MV-4-11 (cell line): Measurements from ENCODE around the gene GNAI2.

Experiments used
- DNase-seq: peaks from one replicate; lab custom pipeline; 2025; lab: John Stamatoyannopoulos, UW

GNAI2 gene

GRCh38 chr3:50226888-50227389 lies 9.1 kb upstream of the GNAI2 start:
- DNase-seq, result peak; percentile 30

DNA sequence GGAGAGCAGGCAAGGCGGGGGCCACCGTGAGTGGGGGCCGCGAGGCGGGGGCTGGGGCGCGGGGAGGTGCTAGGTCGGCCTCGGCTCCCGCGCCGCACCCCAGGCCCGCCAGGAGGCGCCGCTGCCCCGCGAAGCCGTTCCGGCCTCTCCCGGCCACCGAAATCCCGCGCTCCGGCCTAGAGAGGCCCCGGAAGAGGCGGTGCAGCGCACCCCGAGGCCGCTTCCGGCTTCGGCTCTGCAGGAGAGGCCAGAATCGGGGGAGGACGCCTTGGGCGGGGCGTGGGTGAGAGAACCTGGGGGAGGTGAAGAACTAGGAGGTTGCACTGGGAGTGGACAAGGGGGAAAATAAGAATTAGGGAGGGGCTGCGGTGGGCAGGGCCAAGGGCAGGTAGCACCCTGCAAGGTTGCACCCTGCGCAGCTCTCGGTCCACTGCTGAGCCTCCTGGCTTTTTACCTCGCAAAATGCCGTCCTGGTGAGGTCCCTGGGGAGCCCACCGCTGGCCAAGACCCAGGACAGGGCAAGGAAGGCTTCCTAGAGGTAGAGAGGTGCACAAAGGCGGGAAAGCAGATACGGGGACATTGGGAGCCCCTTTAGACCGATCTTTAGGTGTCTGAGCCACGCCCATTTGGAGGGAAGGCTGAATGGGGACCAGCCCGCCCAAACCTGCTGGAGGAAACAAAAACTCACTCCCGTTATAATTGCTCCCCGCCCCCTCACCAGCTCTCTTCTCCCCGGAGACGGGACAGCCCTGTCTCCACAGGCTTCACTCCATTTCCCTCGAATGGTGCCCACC lies 8.4 kb upstream of the GNAI2 start:
- peak; percentile 87 for DNase-seq

- DNase-seq, result peak; percentile 27
Observed at GRCh38 chr3:50228184-50228763, 7.7 kb upstream of the GNAI2 start.

DNA sequence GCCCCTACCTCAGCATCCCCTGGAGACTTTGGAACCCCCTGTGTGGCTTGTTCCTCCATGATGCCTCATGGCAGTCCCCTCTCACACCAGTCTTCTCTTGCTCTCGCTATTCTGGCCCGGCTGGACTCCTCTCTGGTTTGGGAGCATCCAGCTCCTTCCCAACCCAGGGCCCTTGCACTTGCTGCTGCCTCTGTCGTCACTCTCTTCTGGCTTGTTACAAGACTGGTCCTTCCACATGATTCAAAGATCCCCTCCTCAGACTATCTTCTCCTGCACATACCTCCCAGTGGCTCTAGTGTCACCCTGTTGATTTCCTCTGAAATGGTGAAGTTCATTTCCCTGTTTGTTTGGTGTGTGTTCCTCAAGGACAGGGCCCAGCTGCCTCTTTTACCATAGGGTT lies 6.5 kb upstream of the GNAI2 start:
- DNase-seq, result no peak

- DNase-seq, result peak; percentile 80
Observed at GRCh38 chr3:50230104-50230793, 5.8 kb upstream of the GNAI2 start.

DNA sequence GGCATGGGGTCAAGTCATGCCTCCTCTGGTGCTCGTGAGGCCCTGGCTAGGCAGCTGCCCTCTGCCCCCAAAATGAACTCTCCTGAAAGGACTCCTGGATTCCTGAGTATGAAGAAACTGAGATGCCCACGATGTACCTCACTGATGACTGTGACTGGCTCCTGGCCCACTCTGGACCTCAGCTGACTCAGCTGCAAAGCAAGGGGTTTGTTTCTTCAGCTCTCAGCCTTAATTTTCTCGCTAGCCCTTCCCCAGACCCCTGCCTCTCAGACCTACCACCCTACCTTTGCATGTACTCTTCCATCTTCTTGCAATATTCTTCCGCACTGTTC lies 5.2 kb upstream of the GNAI2 start:
- no peak for DNase-seq

GRCh38 chr3:50231581-50231980 lies 4.4 kb upstream of the GNAI2 start:
- DNase-seq, result no peak

DNA sequence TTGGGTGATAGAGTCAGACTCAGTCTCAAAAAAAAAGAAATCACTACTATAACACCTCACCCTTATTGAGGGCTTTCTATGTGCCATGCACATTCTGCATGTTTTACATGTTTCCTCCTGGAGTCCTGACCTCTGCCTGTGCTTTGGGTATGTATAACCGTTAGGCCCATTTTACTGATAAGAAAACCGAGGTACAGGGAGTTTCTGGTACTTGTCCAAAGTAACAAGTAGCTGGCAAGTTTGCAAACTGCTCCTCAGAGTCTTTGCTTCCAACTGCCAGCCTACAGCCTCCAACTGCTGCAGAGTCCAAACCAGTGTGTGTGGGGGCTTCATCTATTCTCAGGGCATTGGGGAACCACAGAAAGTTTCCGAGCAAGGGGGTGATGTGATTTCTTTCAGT lies 3.7 kb upstream of the GNAI2 start:
- DNase-seq, result no peak

- DNase-seq, result no peak
Observed at GRCh38 chr3:50233176-50233575, 2.8 kb upstream of the GNAI2 start.

GRCh38 chr3:50236484-50237132 lies 604 bp downstream of the GNAI2 start:
- no peak for DNase-seq

DNA sequence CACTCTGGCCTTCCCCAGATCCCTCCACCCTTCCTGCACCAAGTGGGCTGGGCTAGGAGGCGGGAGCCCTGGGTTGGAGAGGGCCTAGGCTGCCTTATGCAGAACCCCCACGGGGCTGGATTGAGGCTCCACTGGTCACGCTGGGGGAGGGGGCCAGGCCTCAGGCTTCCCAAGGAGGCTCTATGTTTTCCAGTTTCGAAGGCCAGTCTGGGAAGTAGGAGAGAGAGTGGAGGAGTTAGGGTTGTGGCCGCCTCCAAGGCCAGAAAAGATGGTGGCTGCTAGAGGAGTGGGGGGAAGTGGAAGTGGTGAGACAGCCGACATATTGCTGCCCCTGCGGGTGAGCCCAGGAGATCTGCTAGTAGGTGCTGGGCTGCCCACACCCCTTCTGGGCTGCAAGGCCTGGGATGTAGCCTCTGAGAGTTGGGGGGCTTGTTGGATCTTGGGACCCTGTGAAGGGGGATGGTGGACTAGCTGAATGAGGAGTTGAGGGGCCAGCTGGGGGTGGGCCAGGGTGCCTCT lies 1.2 kb downstream of the GNAI2 start:
- DNase-seq, result peak; percentile 24

DNA sequence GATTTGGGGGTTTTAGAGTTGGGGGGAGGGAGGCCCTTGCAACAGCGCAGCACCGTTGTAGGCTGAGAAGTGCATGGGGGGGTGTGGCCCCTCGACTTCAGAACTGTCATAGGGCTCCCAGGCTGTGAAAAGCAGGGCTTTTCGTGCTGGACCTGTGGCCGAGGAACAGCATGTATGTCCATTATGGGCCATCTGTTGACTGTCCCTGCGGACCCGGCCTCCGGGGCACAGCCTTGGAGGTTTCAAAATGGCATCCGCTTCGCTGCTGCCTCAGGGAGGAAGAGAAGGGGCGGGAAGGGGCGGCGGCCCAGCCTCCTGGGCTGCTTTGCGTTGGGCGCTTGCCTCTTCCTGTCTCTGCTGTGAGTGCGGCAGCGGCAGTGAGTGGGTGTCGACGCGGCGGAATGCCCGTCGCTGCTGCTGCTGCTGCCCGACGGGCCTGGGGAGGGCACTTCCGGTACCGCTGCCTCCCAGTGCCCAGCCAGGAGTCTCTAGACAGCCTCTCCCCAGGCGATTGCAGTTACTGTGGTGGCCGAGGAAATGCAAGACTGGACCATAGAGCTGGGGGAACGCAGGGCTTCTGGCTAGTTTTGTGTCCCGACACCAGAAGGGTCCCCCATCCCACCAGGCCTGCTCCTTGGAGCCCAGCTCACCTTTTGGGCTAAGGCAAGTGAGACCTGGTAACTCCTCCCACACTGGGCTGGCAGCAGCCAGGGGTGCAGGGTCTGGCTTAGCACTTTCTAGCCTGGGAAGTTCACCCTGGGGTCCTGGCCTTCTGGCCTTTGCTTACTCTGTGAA lies 1.9 kb downstream of the GNAI2 start:
- peak; percentile 77 for DNase-seq

GRCh38 chr3:50238549-50239026 lies 2.6 kb downstream of the GNAI2 start:
- peak; percentile 34 for DNase-seq

DNA sequence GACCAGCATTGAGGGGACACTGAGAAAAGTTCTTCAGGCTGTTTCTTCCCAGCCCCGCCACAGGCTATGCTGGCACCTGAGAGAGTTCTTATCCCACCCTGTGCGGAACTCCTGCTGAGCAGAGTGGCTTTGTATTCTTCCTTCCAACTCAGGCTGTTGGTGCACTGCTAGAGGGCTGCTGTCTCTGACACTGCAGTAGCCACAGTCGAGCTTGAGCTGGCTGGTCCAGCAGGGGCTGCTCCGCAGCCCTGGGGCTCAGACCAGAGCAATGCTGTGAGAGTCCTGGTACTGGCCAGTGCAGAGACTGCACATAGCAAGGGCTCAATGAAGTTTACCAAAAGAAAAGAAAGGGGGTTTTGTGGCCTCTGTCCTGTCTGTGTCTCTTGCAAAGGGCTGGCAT lies 3.6 kb downstream of the GNAI2 start:
- no peak for DNase-seq

GRCh38 chr3:50241163-50241562 lies 5.2 kb downstream of the GNAI2 start:
- no peak for DNase-seq

DNA sequence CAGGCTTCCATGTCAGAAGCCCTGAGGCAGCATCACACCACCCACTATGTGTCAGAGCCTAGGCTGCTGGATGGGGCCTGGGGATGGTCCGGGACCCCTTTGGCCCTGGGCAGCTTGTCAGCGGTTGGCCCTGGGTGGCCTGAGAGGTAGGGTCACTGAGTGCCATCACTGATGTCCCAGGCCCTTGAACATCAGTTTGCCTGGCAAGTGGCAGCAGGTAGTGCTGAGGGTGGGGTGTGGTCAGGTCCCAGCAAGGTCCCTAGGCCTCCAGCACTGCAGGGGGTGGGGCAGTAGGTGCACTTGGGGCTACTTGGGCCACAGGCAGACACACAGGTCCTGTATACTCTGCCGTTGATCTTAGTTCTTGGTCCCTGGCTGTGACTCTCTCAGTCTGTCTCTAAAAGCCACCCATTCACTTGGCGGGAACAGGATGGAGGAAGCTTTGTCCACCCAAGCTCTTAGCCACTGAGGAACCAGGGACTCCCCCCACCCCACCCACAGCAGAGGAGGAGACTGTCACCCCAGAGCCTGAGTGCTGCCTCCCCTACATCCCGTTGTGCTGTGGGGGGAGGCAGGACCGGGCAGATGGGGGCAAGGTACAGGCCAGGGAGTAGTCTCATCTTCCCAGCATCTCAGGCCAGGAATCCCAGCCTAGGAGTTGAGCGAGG lies 5.8 kb downstream of the GNAI2 start:
- DNase-seq, result no peak

- no peak for DNase-seq
Observed at GRCh38 chr3:50242381-50242770, 6.4 kb downstream of the GNAI2 start.

DNA sequence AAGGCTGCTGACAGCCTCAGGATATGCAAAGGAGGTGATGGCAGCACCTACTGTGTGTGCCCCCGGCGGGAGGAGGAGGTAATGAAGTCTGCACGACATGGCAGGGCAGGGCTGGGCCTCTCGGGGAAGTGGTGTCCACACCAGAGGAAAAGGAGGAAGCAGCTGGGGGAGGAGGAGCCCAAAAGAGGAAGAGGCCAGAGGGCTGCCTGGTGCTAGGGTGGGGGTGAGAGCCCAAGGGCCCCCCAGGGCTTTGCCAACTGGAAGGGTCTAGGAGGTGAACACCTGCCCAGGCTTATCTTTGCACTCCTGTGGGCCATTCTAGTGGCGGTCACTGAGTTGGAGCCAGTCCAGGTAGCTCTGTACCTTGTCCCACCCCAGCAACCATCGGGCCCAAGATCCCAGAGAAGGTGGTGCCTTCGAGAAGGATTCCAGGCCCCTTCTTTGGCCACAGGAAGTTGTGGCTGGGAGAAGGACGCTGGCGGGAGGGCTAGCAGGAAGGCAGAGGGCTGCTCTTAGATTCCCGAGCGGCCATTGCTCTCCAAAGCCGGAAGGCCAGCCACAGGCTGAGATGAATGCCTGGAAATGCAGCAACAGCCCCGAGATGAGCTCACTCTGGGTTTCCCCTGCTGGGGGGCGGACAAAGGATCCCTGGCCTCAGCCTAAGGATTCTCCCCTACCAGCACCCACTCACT lies 7.0 kb downstream of the GNAI2 start:
- DNase-seq, result peak; percentile 92

GRCh38 chr3:50243543-50243895 lies 7.5 kb downstream of the GNAI2 start:
- no peak for DNase-seq

GRCh38 chr3:50244813-50245212 lies 8.8 kb downstream of the GNAI2 start:
- DNase-seq, result peak; percentile 39
